Measurements from ENCODE around the gene GREB1. TPM values are rescaled to one million over a fixed set of nuclear protein-coding genes. Genes with fewer than 3 reads are reported as not detected.

Gene GREB1
- total and polyA plus RNA-seq, 2 experiments from 2014 or later = 5.7 to 6.4 TPM

- no peaks in the 10 kb centered on the region for H3K79me2 ChIP-seq
- no peaks in the 10 kb centered on the region for H3K9me3 ChIP-seq (ENCODE audit: low read depth)
- no peak overlapping the region for H3K4me2 ChIP-seq
- no peak for TF ChIP-seq EZH2 (IDR thresholded peaks at IDR 0.05; ENCODE audit: borderline replicate concordance)
- no peak for TF ChIP-seq EZH2phosphoT487 (IDR thresholded peaks at IDR 0.05; ENCODE audit: low read depth, severe bottlenecking, unreplicated experiment)
- no peak for TF ChIP-seq CTCF (IDR thresholded peaks at IDR 0.05; ENCODE audit: poor library complexity)
- no peaks in the 10 kb centered on the region for H3K36me3 ChIP-seq (replicated peaks; ENCODE audit: insufficient read depth, low read depth)
- H4K20me1 ChIP-seq (ENCODE audit: insufficient read depth, poor library complexity, severe bottlenecking) = no peaks in the 10 kb centered on the region
- H3K27ac ChIP-seq = no peak overlapping the region
- no peak overlapping the region for H2AFZ ChIP-seq
- H3K9me2 ChIP-seq (replicated peaks; ENCODE audit: insufficient read depth) = no peaks in the 10 kb centered on the region
- no peak overlapping the region for H3K4me3 ChIP-seq
- no peak for DNase-seq (ENCODE audit: low spot score)
- 98% methylated on average over 15 of the region's 15 CpGs for WGBS (ENCODE audit: low lambda C conversion rate, missing lambda C conversion rate)
- H3K27me3 ChIP-seq = no peaks in the 10 kb centered on the region
- H3K4me1 ChIP-seq (ENCODE audit: insufficient read depth) = no peaks in the 10 kb centered on the region
These were observed 101.3 kb downstream of the GREB1 start for GRCh38 chr2:11635141-11635540.

GRCh38 chr2:11636593-11637295 lies 102.9 kb downstream of the GREB1 start:
- no peak overlapping the region for H2AFZ ChIP-seq
- no peaks in the 10 kb centered on the region for H3K9me3 ChIP-seq (ENCODE audit: low read depth)
- no peaks in the 10 kb centered on the region for H3K36me3 ChIP-seq (replicated peaks; ENCODE audit: insufficient read depth, low read depth)
- no peak for DNase-seq (ENCODE audit: low spot score)
- H3K27ac ChIP-seq = no peak overlapping the region
- TF ChIP-seq CTCF (IDR thresholded peaks at IDR 0.05; ENCODE audit: poor library complexity) (no peak), EZH2 (IDR thresholded peaks at IDR 0.05; ENCODE audit: borderline replicate concordance) (no peak), EZH2phosphoT487 (IDR thresholded peaks at IDR 0.05; ENCODE audit: low read depth, severe bottlenecking, unreplicated experiment) (no peak)
- no peaks in the 10 kb centered on the region for H3K79me2 ChIP-seq
- WGBS (ENCODE audit: low lambda C conversion rate, missing lambda C conversion rate) = 92% methylated on average over 10 of the region's 11 CpGs
- H3K4me1 ChIP-seq (ENCODE audit: insufficient read depth) = no peaks in the 10 kb centered on the region
- no peaks in the 10 kb centered on the region for H4K20me1 ChIP-seq (ENCODE audit: insufficient read depth, poor library complexity, severe bottlenecking)
- no peak overlapping the region for H3K4me2 ChIP-seq
- no peaks in the 10 kb centered on the region for H3K9me2 ChIP-seq (replicated peaks; ENCODE audit: insufficient read depth)
- H3K27me3 ChIP-seq = no peaks in the 10 kb centered on the region
- H3K4me3 ChIP-seq = no peak overlapping the region

- Histone ChIP-seq H3K9me3 (ENCODE audit: low read depth) (no peaks in the 10 kb centered on the region), H3K4me3 (no peak overlapping the region), H3K27me3 (no peaks in the 10 kb centered on the region), H3K4me2 (no peak overlapping the region), H3K9me2 (replicated peaks; ENCODE audit: insufficient read depth) (no peaks in the 10 kb centered on the region), H3K79me2 (no peaks in the 10 kb centered on the region), H3K36me3 (replicated peaks; ENCODE audit: insufficient read depth, low read depth) (no peaks in the 10 kb centered on the region), H3K4me1 (ENCODE audit: insufficient read depth) (no peaks in the 10 kb centered on the region), H4K20me1 (ENCODE audit: insufficient read depth, poor library complexity, severe bottlenecking) (no peaks in the 10 kb centered on the region), H3K27ac (no peak overlapping the region), H2AFZ (no peak overlapping the region)
- no peak for DNase-seq (ENCODE audit: low spot score)
- 97% methylated on average over 15 of the region's 15 CpGs for WGBS (ENCODE audit: low lambda C conversion rate, missing lambda C conversion rate)
- TF ChIP-seq EZH2phosphoT487 (IDR thresholded peaks at IDR 0.05; ENCODE audit: low read depth, severe bottlenecking, unreplicated experiment) (no peak), CTCF (IDR thresholded peaks at IDR 0.05; ENCODE audit: poor library complexity) (no peak), EZH2 (IDR thresholded peaks at IDR 0.05; ENCODE audit: borderline replicate concordance) (no peak)
These were observed 103.7 kb downstream of the GREB1 start for GRCh38 chr2:11637546-11637945.

All from hepatocyte (in vitro differentiated cells).